Endothelial cell of umbilical vein (primary cell): ENCODE results near the gene ETFA. TPM values are rescaled to one million over a fixed set of nuclear protein-coding genes. Genes with fewer than 3 reads are reported as not detected.

Experiments
- BruUV-seq: library from RNA; stranded (reverse); fragments of 400-500 nt; replicated peaks from 2 replicates; lab custom pipeline; 2021; lab: Mats Ljungman, UMichigan
- CTCF ChIA-PET: fragments of 300-600, 350-600 bp; sonication (Branson Sonifier 250); formaldehyde crosslinking; loops from one replicate; lab custom pipeline; 2021; ENCODE audit warnings: antibody characterized with exemption, inconsistent platforms; lab: Charles Lee
- POLR2A ChIA-PET: fragments of 300-600, 350-600 bp; sonication (Branson Sonifier 250); formaldehyde crosslinking; loops from one replicate; lab custom pipeline; 2021; ENCODE audit warnings: antibody characterized with exemption, inconsistent platforms; lab: Charles Lee
- DNase-seq: peaks from one replicate; pipeline ENCODE4 v3.0.0-alpha.2; 2011; ENCODE audit warnings: low read depth, low spot score
- FAIRE-seq: peaks from 2 replicates; lab custom pipeline; 2011; peaks lifted over from hg19 to GRCh38; lab: Jason Lieb, UNC
- H2AFZ ChIP-seq: 2 replicates; pipeline ENCODE4 v1.6.0; 2012; ENCODE audit warnings: low read depth, low read length, control low read depth, inconsistent platforms
- H3K27ac ChIP-seq: 2 replicates; pipeline ENCODE4 v1.5.1; 2011; ENCODE audit warnings: low read depth, mild to moderate bottlenecking, control low read depth, low read length, moderate library complexity; ENCODE audit not compliant: insufficient read depth
- H3K27me3 ChIP-seq, 2 experiments: 2 replicates each; pipeline versions ENCODE4 v1.6.0 to v1.6.1; 2011; ENCODE audit warnings: low read length in 2 of 2, mixed read lengths in 1 of 2; ENCODE audit not compliant: control insufficient read depth in 2 of 2, insufficient read depth in 2 of 2
- H3K36me3 ChIP-seq, 2 experiments: 2 replicates in 1 of 2; 3 replicates in 1 of 2; pipeline ENCODE4 v1.5.1; 2011; ENCODE audit warnings: low read length in 2 of 2, mild to moderate bottlenecking in 1 of 2, moderate library complexity in 1 of 2; ENCODE audit not compliant: control insufficient read depth in 2 of 2, insufficient read depth in 2 of 2; ENCODE audit errors: extremely low read depth in 1 of 2
- H3K4me1 ChIP-seq: 3 replicates; pipeline ENCODE4 v1.5.1; 2011; ENCODE audit warnings: mild to moderate bottlenecking, low read length; ENCODE audit not compliant: control insufficient read depth, insufficient read depth; ENCODE audit errors: extremely low read depth
- H3K4me2 ChIP-seq: 2 replicates; pipeline ENCODE4 v1.6.1; 2011; ENCODE audit warnings: low read length, control low read depth, mixed read lengths; ENCODE audit not compliant: insufficient read depth
- H3K4me3 ChIP-seq, 3 experiments: fragments of 200-600 bp in 1 of 3; sonication (generic), shearing (Covaris generic) in 1 of 3; replicated peaks in 1 of 3; 2 replicates each; pipeline ENCODE4 v1.5.1; 2011 to 2016; ENCODE audit warnings: control low read depth in 3 of 3, low read length in 3 of 3, mild to moderate bottlenecking in 2 of 3, inconsistent platforms in 1 of 3, low read depth in 1 of 3, moderate library complexity in 1 of 3; ENCODE audit not compliant: insufficient read depth in 1 of 3
- H3K79me2 ChIP-seq: 2 replicates; pipeline ENCODE4 v1.6.0; 2012; ENCODE audit warnings: low read length, inconsistent platforms; ENCODE audit not compliant: control insufficient read depth, insufficient read depth
- H3K9ac ChIP-seq: replicated peaks from 2 replicates; pipeline ENCODE3; 2011; ENCODE audit warnings: low read length, control low read depth; ENCODE audit not compliant: insufficient read depth; ENCODE audit errors: extremely low read depth
- H3K9me1 ChIP-seq: replicated peaks from 3 replicates; pipeline ENCODE4 v1.6.0; 2011; ENCODE audit warnings: mild to moderate bottlenecking, low read length; ENCODE audit not compliant: control insufficient read depth, insufficient read depth; ENCODE audit errors: extremely low read depth
- H3K9me3 ChIP-seq: replicated peaks from 2 replicates; pipeline ENCODE4 v1.5.1; 2012; ENCODE audit warnings: low read length, inconsistent platforms; ENCODE audit not compliant: control insufficient read depth, insufficient read depth
- H4K20me1 ChIP-seq: replicated peaks from 2 replicates; pipeline ENCODE3; 2011; ENCODE audit warnings: mild to moderate bottlenecking, low read length; ENCODE audit not compliant: control insufficient read depth, insufficient read depth; ENCODE audit errors: extremely low read depth
- EZH2 ChIP-seq: IDR thresholded peaks from 2 replicates; pipeline ENCODE4 v1.6.1; 2012; ENCODE audit warnings: borderline replicate concordance, low read depth, mild to moderate bottlenecking, moderate library complexity, low read length, inconsistent platforms; ENCODE audit not compliant: severe bottlenecking
- FOS ChIP-seq: IDR thresholded peaks from 2 replicates; pipeline ENCODE4 v1.6.1; 2011; ENCODE audit warnings: mild to moderate bottlenecking, low read length, moderate library complexity, borderline replicate concordance; ENCODE audit not compliant: insufficient read depth
- GATA2 ChIP-seq: IDR thresholded peaks from 2 replicates; pipeline ENCODE4 v1.7.0; 2011; ENCODE audit warnings: low read depth, mild to moderate bottlenecking, moderate library complexity, mixed read lengths, low read length; ENCODE audit not compliant: insufficient read length, insufficient read depth
- JUN ChIP-seq: IDR thresholded peaks from 2 replicates; pipeline ENCODE4 v1.6.1; 2011; ENCODE audit warnings: borderline replicate concordance, low read depth; ENCODE audit not compliant: insufficient read length, insufficient read depth
- MYC ChIP-seq: IDR thresholded peaks from one replicate; pipeline ENCODE4 v1.6.1; 2011; ENCODE audit warnings: mild to moderate bottlenecking, low read depth, low read length
- POLR2A ChIP-seq: IDR thresholded peaks from 2 replicates; pipeline ENCODE4 v1.6.1; 2012; ENCODE audit warnings: low read depth, mild to moderate bottlenecking, control low read depth, low read length
- POLR2AphosphoS5 ChIP-seq: IDR thresholded peaks from 2 replicates; pipeline ENCODE4 v1.6.1; 2012; ENCODE audit warnings: low read depth, mild to moderate bottlenecking, control low read depth, low read length, moderate library complexity; ENCODE audit not compliant: insufficient read depth
- dilution Hi-C: fragments of 300-500 bp; cut with MboI; formaldehyde crosslinking; loops from one replicate; pipeline ENCODE4 v1.15.0; 2019; ENCODE audit warnings: low sequenced_read_pairs; ENCODE audit not compliant: extremely low pct_ligation_motif_present
- intact Hi-C: fragments of 100-400 bp; cut with micrococcal nuclease; formaldehyde crosslinking; loops from one replicate; pipeline ENCODE4 v1.10.0; 2022
- polyA plus RNA-seq, 4 experiments: library from polyadenylated mRNA; depleted of rRNA in 3 of 4; stranded (reverse) in 3 of 4; unstranded in 1 of 4; fragments of >200 nt; gene quantifications; 2 replicates each; pipeline versions ENCODE4 v1.2.1 to v1.2.3, GENCODE V29; 2011 to 2012; ENCODE audit warnings: missing spikeins in 1 of 4
- total RNA-seq: library from RNA; stranded (reverse); gene quantifications from 2 replicates; pipeline ENCODE4 v1.2.3, GENCODE V29; 2021
- TF ChIP-seq, protein P1 (sequence below): IDR thresholded peaks from 2 replicates; pipeline ENCODE4 v1.6.1; 2011; ENCODE audit not compliant: insufficient read depth, insufficient read length
- TF ChIP-seq, protein P2 (sequence below), 2 donors: IDR thresholded peaks; 1 replicate in 1 of 2; 2 replicates in 1 of 2; pipeline ENCODE4 v1.5.1; 2011; ENCODE audit warnings: low read length in 2 of 2, mild to moderate bottlenecking in 2 of 2, moderate library complexity in 2 of 2, control low read depth in 1 of 2, inconsistent platforms in 1 of 2, low read depth in 1 of 2; ENCODE audit not compliant: insufficient read depth in 1 of 2; ENCODE audit errors: extremely low read depth in 1 of 2

ETFA gene
- total and polyA plus RNA-seq, 2 donors (not counting 3 experiments of a cell fraction or from before 2014, with no cell fraction given): 102 to 116 TPM

DNA sequence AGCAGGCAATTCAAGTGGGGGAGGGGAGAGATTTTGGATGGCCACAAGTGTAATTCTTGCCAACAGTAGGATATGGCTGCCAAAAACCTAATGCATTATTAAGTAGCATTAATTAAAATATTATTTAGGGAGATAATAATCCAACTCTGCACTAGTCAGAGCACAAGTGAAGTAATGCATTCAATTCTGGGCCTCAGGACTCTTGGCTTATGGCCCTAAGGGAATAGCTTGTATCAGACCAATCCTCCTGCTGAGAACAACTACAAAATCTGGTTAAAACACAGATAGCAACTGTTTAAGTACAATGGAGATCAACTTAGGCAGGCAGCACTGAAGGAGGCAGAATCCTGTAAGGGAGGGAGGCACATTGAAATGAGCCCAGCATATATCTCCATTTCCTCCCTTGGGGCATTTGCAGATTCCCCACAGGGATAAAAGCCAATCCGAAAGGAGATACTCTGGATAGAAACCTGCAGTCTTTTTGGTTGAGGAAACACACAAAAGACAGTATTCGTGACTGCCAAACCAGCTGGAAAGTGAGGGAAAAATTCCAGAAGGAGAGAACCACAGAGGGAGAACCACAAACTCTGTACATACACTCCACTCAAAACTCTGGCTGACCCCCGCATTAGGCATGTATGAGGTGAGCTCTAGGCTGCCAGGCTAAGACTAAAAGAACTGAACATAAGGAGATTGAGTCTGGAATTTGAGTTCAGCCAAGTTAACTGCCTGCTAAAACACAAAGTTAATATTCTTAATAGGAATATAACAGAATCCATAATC, 57.4 kb downstream of the ETFA start:
- TF ChIP-seq GATA2: no peak
- TF ChIP-seq, protein P1, sequence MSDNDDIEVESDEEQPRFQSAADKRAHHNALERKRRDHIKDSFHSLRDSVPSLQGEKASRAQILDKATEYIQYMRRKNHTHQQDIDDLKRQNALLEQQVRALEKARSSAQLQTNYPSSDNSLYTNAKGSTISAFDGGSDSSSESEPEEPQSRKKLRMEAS: no peak
- no peak for TF ChIP-seq MYC
- no peak for TF ChIP-seq POLR2A
- no peak for TF ChIP-seq EZH2
- no peak for TF ChIP-seq FOS
- no peak for TF ChIP-seq POLR2AphosphoS5
- TF ChIP-seq JUN: no peak
- TF ChIP-seq, protein P2, sequence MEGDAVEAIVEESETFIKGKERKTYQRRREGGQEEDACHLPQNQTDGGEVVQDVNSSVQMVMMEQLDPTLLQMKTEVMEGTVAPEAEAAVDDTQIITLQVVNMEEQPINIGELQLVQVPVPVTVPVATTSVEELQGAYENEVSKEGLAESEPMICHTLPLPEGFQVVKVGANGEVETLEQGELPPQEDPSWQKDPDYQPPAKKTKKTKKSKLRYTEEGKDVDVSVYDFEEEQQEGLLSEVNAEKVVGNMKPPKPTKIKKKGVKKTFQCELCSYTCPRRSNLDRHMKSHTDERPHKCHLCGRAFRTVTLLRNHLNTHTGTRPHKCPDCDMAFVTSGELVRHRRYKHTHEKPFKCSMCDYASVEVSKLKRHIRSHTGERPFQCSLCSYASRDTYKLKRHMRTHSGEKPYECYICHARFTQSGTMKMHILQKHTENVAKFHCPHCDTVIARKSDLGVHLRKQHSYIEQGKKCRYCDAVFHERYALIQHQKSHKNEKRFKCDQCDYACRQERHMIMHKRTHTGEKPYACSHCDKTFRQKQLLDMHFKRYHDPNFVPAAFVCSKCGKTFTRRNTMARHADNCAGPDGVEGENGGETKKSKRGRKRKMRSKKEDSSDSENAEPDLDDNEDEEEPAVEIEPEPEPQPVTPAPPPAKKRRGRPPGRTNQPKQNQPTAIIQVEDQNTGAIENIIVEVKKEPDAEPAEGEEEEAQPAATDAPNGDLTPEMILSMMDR (IDR thresholded peaks at IDR 0.05; ENCODE audit: extremely low read depth in 1 of 2, insufficient read depth in 1 of 2, low read depth in 1 of 2, low read length in 2 of 2): no peak
- ChIA-PET POLR2A (no interaction called here), CTCF (no interaction called here)
- Histone ChIP-seq H3K79me2 (no peaks in the 10 kb centered on the region), H3K27ac (no peak overlapping the region), H3K27me3 (no peaks in the 10 kb centered on the region), H3K9ac (no peak overlapping the region), H3K9me3 (no peaks in the 10 kb centered on the region), H3K36me3 (peaks cover 0 to 6% of the 10 kb centered on the region in 2 experiments), H4K20me1 (no peaks in the 10 kb centered on the region), H3K4me1 (no peaks in the 10 kb centered on the region), H3K4me2 (no peak overlapping the region), H3K9me1 (peaks cover 2% of the 10 kb centered on the region), H2AFZ (no peak overlapping the region), H3K4me3 (no peak overlapping the region)
- no peak for FAIRE-seq
- dilution Hi-C loops: no loop called here
- DNase-seq: no peak
- BruUV-seq: no TSS peak
- intact Hi-C loops: no loop called here
